Tibial nerve (tissue), 3 donors: ENCODE measurements around the gene LBP.

Experiments used
- CTCF ChIP-seq, 5 experiments: fragments of 200-600 bp in 3 of 5; fragments of 450-650 bp in 2 of 5; sonication (generic) in 3 of 5; IDR thresholded peaks; one replicate each; pipeline ENCODE4 v1.5.1; 2016 to 2019; ENCODE audit warnings: antibody characterized with exemption in 5 of 5, mild to moderate bottlenecking in 3 of 5, moderate library complexity in 2 of 5
- POLR2A ChIP-seq, 2 donors: fragments of 450-650 bp; IDR thresholded peaks; one replicate each; pipeline ENCODE4 v1.6.1; 2017; ENCODE audit warnings: antibody characterized with exemption in 2 of 2, mild to moderate bottlenecking in 2 of 2, moderate library complexity in 2 of 2

DNA sequence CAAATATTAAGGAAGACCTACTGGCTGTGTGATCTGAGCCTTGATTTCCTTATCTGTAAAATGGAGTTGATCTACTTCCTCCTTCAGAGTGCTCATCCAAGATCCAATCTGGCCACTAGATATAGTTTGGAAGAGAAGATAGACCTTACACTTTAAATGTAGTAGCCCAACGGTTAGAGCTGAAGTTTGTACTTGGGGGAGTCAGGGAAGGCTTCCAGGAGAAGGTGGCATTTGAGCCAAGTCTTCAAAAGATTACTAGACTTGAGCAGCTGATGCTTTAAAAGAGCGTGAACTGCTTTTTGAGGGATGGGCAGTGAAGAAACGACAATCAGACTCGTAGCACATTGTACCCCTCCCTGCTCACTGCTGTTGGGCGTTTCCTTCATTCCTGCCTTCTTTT lies 3.6 kb downstream of the LBP start:
- no peak for TF ChIP-seq CTCF (IDR thresholded peaks at IDR 0.05)
- TF ChIP-seq POLR2A (IDR thresholded peaks at IDR 0.05): no peak
